Measurements from ENCODE around the gene RAPGEFL1. TPM values are rescaled to one million over a fixed set of nuclear protein-coding genes. Genes with fewer than 3 reads are reported as not detected.

The RAPGEFL1 gene
- total and polyA plus RNA-seq, 2 donors (not counting 1 experiment from before 2014, with no cell fraction given), result 1.2 to 1.6 TPM

GRCh38 chr17:40179923-40180659 is 2.8 kb downstream of the RAPGEFL1 start:
- Histone ChIP-seq H3K27me3 (ENCODE audit: control insufficient read depth, insufficient read depth, low read length) (no peaks in the 10 kb centered on the region), H3K36me3 (ENCODE audit: control insufficient read depth, insufficient read depth, low read length) (peaks cover 4% of the 10 kb centered on the region), H3K9ac (ENCODE audit: insufficient read depth, low read length) (no peak overlapping the region), H3K4me2 (ENCODE audit: extremely low read depth, insufficient read depth, low read length) (no peak overlapping the region), H3K4me3 (replicated peaks in 1 of 4; ENCODE audit: control extremely low read depth in 1 of 4, insufficient read depth in 1 of 4, low read depth in 3 of 4, low read length in 4 of 4) (no peak overlapping the region), H4K20me1 (ENCODE audit: control insufficient read depth, extremely low read depth, insufficient read depth, low read length) (no peaks in the 10 kb centered on the region), H2AFZ (ENCODE audit: low read length) (no peak overlapping the region), H3K4me1 (ENCODE audit: control insufficient read depth, extremely low read depth, insufficient read depth, low read length) (peaks cover 12% of the 10 kb centered on the region), H3K27ac (ENCODE audit: insufficient read depth, low read length) (no peak overlapping the region), H3K9me3 (ENCODE audit: control insufficient read depth, insufficient read depth, low read depth, low read length) (no peaks in the 10 kb centered on the region), H3K79me2 (ENCODE audit: control insufficient read depth, insufficient read depth, low read length) (no peaks in the 10 kb centered on the region)
- TF ChIP-seq, protein P1, sequence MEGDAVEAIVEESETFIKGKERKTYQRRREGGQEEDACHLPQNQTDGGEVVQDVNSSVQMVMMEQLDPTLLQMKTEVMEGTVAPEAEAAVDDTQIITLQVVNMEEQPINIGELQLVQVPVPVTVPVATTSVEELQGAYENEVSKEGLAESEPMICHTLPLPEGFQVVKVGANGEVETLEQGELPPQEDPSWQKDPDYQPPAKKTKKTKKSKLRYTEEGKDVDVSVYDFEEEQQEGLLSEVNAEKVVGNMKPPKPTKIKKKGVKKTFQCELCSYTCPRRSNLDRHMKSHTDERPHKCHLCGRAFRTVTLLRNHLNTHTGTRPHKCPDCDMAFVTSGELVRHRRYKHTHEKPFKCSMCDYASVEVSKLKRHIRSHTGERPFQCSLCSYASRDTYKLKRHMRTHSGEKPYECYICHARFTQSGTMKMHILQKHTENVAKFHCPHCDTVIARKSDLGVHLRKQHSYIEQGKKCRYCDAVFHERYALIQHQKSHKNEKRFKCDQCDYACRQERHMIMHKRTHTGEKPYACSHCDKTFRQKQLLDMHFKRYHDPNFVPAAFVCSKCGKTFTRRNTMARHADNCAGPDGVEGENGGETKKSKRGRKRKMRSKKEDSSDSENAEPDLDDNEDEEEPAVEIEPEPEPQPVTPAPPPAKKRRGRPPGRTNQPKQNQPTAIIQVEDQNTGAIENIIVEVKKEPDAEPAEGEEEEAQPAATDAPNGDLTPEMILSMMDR (conservative IDR thresholded peaks at IDR 0.05 in 1 of 2, IDR thresholded peaks at IDR 0.05 in 1 of 2; ENCODE audit: low read depth in 1 of 2, low read length in 2 of 2), result no peak
- TF ChIP-seq EZH2 (IDR thresholded peaks at IDR 0.05; ENCODE audit: low read length, missing control alignments), result no peak
- peak; percentile 40 to 61 for DNase-seq (ENCODE audit: low read depth in 2 of 2)

DNA sequence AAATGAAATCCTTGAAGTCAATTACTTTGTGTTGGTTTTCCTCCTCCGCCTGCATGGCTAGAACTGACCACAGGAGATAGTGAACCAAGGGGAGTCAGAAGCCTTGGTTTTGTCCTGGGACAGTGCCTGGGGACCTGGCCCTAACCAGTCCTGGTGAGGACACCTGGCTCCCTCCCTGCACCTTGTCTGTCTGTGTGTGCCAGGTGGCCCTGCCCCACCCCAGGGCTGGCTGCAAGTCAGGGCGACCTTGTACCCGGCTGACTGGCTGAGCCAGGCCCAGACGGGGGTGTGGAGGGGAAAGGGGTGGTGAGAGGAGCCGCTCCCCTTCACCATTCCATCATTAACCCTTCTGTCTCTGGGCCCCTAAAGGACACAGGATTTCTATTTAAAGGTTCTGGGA is 3.4 kb downstream of the RAPGEFL1 start:
- DNase-seq (ENCODE audit: low read depth in 2 of 2), result no peak
- no peak overlapping the region for H3K9ac ChIP-seq (ENCODE audit: insufficient read depth, low read length)
- H3K27me3 ChIP-seq (ENCODE audit: control insufficient read depth, insufficient read depth, low read length), result no peaks in the 10 kb centered on the region
- TF ChIP-seq, protein P1 (conservative IDR thresholded peaks at IDR 0.05 in 1 of 2, IDR thresholded peaks at IDR 0.05 in 1 of 2; ENCODE audit: low read depth in 1 of 2, low read length in 2 of 2), result no peak
- no peak for TF ChIP-seq EZH2 (IDR thresholded peaks at IDR 0.05; ENCODE audit: low read length, missing control alignments)
- no peaks in the 10 kb centered on the region for H4K20me1 ChIP-seq (ENCODE audit: control insufficient read depth, extremely low read depth, insufficient read depth, low read length)
- no peak overlapping the region for H3K4me3 ChIP-seq (replicated peaks in 1 of 4; ENCODE audit: control extremely low read depth in 1 of 4, insufficient read depth in 1 of 4, low read depth in 3 of 4, low read length in 4 of 4)
- peaks cover 12% of the 10 kb centered on the region for H3K4me1 ChIP-seq (ENCODE audit: control insufficient read depth, extremely low read depth, insufficient read depth, low read length)
- H3K9me3 ChIP-seq (ENCODE audit: control insufficient read depth, insufficient read depth, low read depth, low read length), result no peaks in the 10 kb centered on the region
- H3K27ac ChIP-seq (ENCODE audit: insufficient read depth, low read length), result no peak overlapping the region
- peaks cover 3% of the 10 kb centered on the region for H3K36me3 ChIP-seq (ENCODE audit: control insufficient read depth, insufficient read depth, low read length)
- H2AFZ ChIP-seq (ENCODE audit: low read length), result no peak overlapping the region
- H3K4me2 ChIP-seq (ENCODE audit: extremely low read depth, insufficient read depth, low read length), result no peak overlapping the region
- H3K79me2 ChIP-seq (ENCODE audit: control insufficient read depth, insufficient read depth, low read length), result no peaks in the 10 kb centered on the region

GRCh38 chr17:40181205-40181604 is 3.9 kb downstream of the RAPGEFL1 start:
- Histone ChIP-seq H4K20me1 (ENCODE audit: control insufficient read depth, extremely low read depth, insufficient read depth, low read length) (no peaks in the 10 kb centered on the region), H3K4me1 (ENCODE audit: control insufficient read depth, extremely low read depth, insufficient read depth, low read length) (peaks cover 12% of the 10 kb centered on the region), H3K79me2 (ENCODE audit: control insufficient read depth, insufficient read depth, low read length) (no peaks in the 10 kb centered on the region), H3K36me3 (ENCODE audit: control insufficient read depth, insufficient read depth, low read length) (peaks cover 2% of the 10 kb centered on the region), H3K9me3 (ENCODE audit: control insufficient read depth, insufficient read depth, low read depth, low read length) (no peaks in the 10 kb centered on the region), H3K4me2 (ENCODE audit: extremely low read depth, insufficient read depth, low read length) (no peak overlapping the region), H3K27me3 (ENCODE audit: control insufficient read depth, insufficient read depth, low read length) (no peaks in the 10 kb centered on the region), H3K27ac (ENCODE audit: insufficient read depth, low read length) (no peak overlapping the region), H3K9ac (ENCODE audit: insufficient read depth, low read length) (no peak overlapping the region), H2AFZ (ENCODE audit: low read length) (no peak overlapping the region), H3K4me3 (replicated peaks in 1 of 4; ENCODE audit: control extremely low read depth in 1 of 4, insufficient read depth in 1 of 4, low read depth in 3 of 4, low read length in 4 of 4) (no peak overlapping the region)
- no peak for DNase-seq (ENCODE audit: low read depth in 2 of 2)
- TF ChIP-seq, protein P1 (conservative IDR thresholded peaks at IDR 0.05 in 1 of 2, IDR thresholded peaks at IDR 0.05 in 1 of 2; ENCODE audit: low read depth in 1 of 2, low read length in 2 of 2), result no peak
- TF ChIP-seq EZH2 (IDR thresholded peaks at IDR 0.05; ENCODE audit: low read length, missing control alignments), result no peak
